ENCODE data around the gene TMEM9B.

GRCh38 chr11:8962841-8963240 lies 1.4 kb downstream of the TMEM9B start:
- TF ChIP-seq, protein P1, sequence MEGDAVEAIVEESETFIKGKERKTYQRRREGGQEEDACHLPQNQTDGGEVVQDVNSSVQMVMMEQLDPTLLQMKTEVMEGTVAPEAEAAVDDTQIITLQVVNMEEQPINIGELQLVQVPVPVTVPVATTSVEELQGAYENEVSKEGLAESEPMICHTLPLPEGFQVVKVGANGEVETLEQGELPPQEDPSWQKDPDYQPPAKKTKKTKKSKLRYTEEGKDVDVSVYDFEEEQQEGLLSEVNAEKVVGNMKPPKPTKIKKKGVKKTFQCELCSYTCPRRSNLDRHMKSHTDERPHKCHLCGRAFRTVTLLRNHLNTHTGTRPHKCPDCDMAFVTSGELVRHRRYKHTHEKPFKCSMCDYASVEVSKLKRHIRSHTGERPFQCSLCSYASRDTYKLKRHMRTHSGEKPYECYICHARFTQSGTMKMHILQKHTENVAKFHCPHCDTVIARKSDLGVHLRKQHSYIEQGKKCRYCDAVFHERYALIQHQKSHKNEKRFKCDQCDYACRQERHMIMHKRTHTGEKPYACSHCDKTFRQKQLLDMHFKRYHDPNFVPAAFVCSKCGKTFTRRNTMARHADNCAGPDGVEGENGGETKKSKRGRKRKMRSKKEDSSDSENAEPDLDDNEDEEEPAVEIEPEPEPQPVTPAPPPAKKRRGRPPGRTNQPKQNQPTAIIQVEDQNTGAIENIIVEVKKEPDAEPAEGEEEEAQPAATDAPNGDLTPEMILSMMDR (IDR thresholded peaks at IDR 0.05 in 4 of 5, conservative IDR thresholded peaks at IDR 0.05 in 1 of 5) = no peak
- no peak for TF ChIP-seq POLR2A (IDR thresholded peaks at IDR 0.05)

Data from gastrocnemius medialis (tissue), 4 donors.